Stimulated activated CD4-positive, alpha-beta T cell treated with anti-CD3 and anti-CD28 coated beads, Interleukin-1b, Interleukin-23, amount 100 ng/mL, for 4 hours (primary cell): Measurements from ENCODE around the gene EIF2D.
"Not testable (repeated sequence)": the region's sequence is repeated elsewhere in the genome, so short reads cannot be mapped to it uniquely, and the experiment has no call there.

Experiments used
- DNase-seq, 2 donors: peaks; one replicate each; pipeline ENCODE4 v3.0.0-alpha.2; 2020; ENCODE audit warnings: low read depth in 2 of 2

The EIF2D gene

GRCh38 chr1:206635080-206635977 is 23.1 kb upstream of the EIF2D start, which contains the start of gene DYRK3:
TSS of gene DYRK3 (plus strand) at chr1:206635536. CDS start at chr1:206635704, 168 bp downstream.
- DNase-seq, result peak; percentile 87 to 93

DNA sequence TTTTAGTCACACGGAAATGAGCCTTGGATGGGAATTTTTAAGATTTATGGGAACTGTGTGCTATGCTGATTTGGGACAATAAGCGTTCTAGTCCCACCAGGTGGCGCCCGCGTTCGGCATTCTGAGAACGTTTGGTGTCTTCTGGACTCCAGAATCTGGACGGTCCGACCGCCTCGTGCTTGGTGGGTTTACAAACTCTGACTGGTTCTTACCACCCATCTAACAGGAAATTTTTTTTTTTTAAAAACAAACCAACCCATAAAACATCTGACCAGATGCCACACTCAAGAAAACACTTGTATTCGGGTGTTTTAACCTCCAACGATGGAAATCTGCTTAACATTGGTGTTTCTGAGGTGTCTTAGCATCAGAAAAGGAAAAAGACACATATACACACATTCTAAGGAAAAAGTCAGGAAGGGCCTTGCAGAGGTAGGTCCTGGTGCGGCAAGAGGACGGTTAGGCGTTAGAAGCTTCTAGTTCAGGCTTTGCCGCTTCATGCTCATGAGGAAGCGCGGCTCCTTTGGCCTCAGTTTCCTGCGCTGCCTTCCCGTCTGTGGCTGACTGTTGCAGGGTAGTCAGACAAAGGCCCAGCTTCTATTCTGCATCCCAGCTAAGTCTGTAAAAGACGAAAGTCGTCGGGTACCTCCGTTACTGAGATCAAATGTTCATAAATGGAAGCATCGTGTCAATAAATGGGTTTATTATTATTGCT is 22.3 kb upstream of the EIF2D start:
- peak; percentile 60 to 79 for DNase-seq

- no peak for DNase-seq
Observed at GRCh38 chr1:206633708-206634121, 21.4 kb upstream of the EIF2D start.

GRCh38 chr1:206631085-206631509 is 18.8 kb upstream of the EIF2D start:
- DNase-seq, result no peak

DNA sequence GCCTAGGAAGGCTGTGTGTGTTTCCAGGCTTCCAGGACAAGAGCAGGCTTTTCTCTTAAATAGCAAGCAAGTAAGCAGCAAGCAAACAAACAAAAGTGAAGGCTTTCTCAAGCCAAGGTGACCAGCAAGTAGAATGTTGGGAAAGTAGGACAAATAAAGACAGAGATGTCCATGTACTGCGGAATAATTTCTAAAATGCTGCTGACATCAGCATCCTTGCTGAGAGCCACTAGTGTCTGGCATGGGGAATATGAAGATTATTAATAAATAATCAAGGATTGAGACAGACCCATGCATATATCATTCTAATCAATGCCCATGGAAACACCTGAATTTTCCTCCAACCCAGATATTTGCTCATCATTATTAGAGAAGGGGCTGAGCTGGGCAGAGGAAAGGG is 16.7 kb upstream of the EIF2D start:
- DNase-seq, result no peak

- DNase-seq, result not testable (repeated sequence)
Observed at GRCh38 chr1:206626396-206626795, 14.1 kb upstream of the EIF2D start.

- no peak for DNase-seq
Observed at GRCh38 chr1:206609229-206609991, 2.9 kb downstream of the EIF2D start.

GRCh38 chr1:206608108-206608698 is 4.1 kb downstream of the EIF2D start:
- DNase-seq, result peak; percentile 42 to 50

GRCh38 chr1:206606867-206607266 is 5.4 kb downstream of the EIF2D start:
- DNase-seq, result no peak

DNA sequence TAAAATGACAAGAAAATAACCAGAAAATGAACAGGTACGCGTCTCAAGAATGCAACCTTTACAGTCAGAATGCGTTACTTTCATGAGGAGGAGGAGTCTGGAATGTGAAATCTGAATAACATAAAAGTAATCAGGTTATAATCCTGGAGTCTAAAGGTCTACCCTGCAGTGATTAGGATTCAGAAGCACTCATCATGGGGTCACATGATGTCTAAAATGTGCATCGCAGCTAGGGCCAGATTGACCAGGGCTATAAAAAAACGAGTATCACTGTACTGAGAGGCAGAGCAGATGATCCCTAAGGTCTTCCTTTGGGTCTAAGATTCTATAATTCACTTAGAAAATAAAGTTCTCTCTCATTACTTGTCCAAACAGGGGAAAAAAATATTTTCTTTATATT is 7.4 kb downstream of the EIF2D start:
- no peak for DNase-seq

- DNase-seq, result no peak
Observed at GRCh38 chr1:206600527-206600926, 11.7 kb downstream of the EIF2D start.

DNA sequence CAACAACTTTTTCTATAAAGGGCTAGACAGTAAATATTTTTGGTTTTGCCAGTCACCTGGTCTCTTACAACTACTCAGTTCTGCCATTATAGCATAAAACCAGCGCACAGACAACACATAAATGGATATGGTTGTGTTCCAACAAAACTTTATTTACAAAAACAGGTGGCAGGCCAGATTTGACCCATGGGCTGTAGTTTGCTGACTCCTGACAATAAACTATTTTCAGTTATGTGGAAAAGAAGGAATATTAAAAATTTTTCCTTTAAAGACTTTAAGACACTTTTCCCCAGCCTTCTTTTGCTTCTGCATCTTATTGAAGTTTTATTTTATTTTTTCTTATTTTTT is 16.0 kb downstream of the EIF2D start:
- DNase-seq, result no peak

DNA sequence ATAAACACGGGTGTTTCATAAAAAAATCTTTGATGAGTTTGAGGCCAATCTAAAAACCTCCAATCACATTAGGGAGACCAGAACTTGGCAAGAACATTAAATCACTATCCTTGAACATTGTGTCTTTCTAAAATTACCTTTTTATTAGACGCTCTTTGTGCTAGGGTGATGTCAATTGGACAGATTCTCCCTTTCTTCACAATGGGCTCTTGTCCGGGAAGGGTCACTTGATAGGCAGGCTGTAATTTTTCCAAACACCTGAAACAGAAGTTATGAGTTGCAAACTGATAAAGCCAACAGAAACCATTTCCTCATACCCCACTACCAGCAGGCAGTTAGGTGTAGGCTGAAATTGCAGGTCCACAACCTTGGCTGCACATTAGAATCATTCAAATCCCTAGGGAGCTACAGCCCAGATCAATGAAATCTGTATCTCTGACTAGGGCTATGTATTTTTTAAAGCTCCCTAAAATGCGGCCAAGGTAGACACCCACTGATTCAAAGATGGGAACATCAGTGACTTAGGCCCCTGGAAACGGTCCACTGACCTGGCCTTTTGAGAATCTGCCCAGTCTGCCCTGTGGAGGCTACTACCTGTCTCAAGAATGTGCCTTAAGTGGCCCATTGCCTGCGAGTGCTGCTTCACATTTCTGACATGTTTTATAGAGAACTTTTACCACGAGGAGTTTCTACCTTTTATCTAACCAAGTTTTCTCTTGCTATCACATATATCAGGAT is 16.5 kb downstream of the EIF2D start:
- no peak for DNase-seq

DNA sequence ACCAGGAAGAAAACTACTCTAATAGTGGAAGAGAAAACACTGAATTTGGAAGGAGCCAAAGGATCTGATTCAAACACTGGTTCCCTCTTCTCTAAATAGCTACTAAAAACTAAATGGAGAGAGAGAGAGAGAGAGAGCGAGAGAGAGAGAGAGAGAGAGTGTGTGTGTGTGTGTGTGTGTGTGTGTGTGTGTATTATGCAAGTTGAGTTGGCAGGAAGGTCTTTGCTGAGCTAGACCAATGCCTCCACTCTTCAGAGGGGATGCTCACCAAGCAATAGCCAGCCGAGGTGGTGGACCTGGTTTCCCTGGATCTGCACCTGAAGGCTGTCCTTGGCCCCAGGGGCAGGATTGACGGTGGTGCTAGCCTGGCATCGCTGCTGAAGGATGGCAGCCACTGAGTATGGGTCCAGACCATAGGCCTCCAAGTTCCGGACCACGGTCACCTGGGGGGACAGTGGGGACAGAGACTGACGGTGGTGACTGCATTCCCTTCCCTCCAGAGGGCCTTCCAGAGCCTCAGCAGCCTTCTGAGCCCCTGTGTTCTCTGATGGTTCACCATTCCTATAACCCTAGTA is 18.8 kb downstream of the EIF2D start:
- DNase-seq, result no peak

DNA sequence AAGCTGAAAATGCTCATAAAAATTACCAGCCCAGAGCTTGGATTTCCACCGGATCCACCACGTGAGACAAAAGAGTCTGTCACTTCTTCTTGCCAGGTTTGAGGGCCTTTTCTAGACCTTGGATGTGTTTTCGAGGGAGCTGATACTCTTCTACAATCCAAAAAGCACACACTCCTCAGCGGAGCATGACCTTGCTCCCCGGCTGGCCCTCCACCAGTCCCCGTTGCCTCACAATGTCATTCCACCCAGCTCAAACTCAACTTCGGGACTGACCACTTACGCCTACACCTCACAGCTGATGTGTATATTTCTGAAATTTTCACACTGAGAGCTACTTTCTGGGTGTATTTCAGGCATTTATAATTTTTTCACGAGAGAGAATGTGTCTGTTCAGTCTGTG is 20.6 kb downstream of the EIF2D start:
- DNase-seq, result no peak

- DNase-seq, result no peak
Observed at GRCh38 chr1:206591226-206591625, 21.0 kb downstream of the EIF2D start.

DNA sequence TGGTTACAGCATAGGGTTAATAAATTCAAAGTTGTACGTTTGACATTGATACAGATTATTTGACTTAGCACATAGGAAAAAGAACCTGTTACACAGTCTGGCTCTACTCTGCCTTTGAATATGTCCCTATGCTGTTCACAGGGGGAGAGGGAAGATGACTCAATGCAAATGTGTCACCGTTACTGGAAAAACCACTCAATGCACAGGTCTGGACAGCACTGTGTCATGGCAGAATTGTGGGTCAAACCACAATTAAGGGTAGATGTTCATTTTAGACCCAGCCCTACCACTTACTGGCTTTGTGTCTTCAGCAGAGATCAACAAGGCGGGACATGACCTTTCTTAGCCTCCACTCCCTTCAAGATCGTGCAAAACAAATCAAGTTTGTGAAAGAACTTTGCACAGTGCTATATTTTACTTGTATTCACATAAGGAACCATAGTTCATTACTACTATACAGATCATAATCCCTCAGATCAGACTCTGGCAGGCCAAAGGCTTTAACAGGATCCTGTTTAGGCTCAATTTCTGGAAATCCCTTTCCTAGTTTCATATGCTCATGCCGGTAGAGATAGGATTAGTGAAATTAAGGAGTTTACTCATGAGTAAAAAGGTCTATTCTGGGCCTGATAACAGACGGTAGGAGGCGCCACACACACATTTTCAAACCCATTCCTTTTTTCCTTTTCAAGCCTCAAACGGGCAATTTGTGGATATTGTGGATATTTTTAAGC is 22.1 kb downstream of the EIF2D start:
- peak in 1 of 2 donors; percentile 62 for DNase-seq

GRCh38 chr1:206589206-206589605 is 23.1 kb downstream of the EIF2D start:
- DNase-seq, result no peak

GRCh38 chr1:206588492-206588891 is 23.8 kb downstream of the EIF2D start:
- no peak for DNase-seq

GRCh38 chr1:206587904-206588303 is 24.4 kb downstream of the EIF2D start:
- DNase-seq, result no peak
